Inferior parietal cortex (tissue), 1 donor: Measurements from ENCODE around the gene ACTG1.
A peak's percentile ranks its signal among the peaks of the same experiment; 100 is the strongest.
"Not testable (repeated sequence)": the region's sequence is repeated elsewhere in the genome, so short reads cannot be mapped to it uniquely, and the experiment has no call there.

Experiments
- DNase-seq: peaks from one replicate; pipeline ENCODE4 v3.0.0-alpha.2; 2016; ENCODE audit errors: extremely low spot score

The ACTG1 gene

GRCh38 chr17:81533339-81534141 is 20.9 kb upstream of the ACTG1 start:
- no peak for DNase-seq

DNA sequence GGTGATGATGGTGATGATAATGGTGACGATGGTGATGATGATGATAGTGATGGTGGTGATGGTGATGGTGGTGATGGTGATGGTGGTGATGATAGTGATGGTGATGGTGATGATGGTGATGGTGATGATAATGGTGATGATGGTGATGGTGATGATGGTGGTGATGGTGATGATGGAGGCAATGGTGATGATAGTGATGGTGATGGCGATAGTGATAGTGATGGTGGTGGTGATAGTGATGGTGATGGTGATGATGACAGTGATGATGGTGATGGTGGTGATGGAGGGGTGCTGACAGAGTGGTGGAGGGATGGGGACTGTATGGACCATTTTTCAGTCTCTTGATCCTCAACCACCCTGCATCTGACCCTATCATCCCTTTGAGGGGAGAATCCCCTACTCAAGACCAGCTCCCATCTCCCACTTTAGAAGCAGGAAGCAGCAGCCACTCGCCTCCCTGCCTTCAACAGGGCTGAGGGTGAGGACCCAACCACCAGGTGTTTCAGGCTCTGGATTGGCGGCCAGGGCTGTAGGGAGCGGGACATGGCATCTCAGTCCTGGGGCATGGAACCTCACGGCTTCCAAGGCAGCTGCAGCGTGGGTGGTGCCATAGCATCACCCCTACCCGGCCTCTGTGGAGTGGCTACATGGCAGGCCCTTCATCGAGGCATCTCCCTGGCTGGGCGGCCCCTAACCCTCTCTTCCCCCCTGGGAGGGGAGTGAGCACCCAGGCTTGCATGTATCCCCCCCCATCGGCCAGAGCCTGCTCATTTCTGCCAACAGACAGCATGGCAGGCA is 20.1 kb upstream of the ACTG1 start:
- DNase-seq, result no peak

DNA sequence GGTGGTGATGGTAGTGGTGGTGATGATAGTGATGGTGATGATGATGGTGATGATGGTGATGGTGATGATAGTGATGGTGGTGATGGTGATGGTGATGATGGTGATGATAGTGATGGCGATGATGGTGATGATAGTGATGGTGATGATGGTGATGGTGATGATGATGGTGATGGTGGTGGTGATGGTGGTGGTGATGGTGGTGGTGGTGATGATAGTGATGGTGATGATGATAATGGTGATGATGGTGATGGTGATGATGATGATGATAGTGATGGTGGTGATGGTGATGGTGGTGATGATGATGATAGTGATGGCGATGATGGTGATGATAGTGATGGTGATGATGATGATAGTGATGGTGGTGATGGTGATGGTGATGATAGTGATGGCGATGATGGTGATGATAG is 19.4 kb upstream of the ACTG1 start:
- DNase-seq, result not testable (repeated sequence)

GRCh38 chr17:81531013-81531412 is 18.4 kb upstream of the ACTG1 start:
- DNase-seq, result not testable (repeated sequence)

- no peak for DNase-seq
These were observed 16.8 kb upstream of the ACTG1 start for GRCh38 chr17:81529437-81529803.

DNA sequence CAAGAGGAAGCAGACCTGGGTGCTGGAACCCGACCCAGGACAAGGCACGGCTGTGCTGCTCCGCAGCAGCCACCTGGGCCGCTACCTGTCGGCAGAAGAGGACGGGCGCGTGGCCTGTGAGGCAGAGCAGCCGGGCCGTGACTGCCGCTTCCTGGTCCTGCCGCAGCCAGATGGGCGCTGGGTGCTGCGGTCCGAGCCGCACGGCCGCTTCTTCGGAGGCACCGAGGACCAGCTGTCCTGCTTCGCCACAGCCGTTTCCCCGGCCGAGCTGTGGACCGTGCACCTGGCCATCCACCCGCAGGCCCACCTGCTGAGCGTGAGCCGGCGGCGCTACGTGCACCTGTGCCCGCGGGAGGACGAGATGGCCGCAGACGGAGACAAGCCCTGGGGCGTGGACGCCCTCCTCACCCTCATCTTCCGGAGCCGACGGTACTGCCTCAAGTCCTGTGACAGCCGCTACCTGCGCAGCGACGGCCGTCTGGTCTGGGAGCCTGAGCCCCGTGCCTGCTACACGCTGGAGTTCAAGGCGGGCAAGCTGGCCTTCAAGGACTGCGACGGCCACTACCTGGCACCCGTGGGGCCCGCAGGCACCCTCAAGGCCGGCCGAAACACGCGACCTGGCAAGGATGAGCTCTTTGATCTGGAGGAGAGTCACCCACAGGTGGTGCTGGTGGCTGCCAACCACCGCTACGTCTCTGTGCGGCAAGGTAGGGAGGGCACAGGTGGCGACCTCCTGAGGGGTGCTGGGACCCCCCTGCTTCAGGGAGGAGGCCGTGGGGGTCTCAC is 16.2 kb upstream of the ACTG1 start:
- no peak for DNase-seq

- DNase-seq, result no peak
These were observed 15.7 kb upstream of the ACTG1 start for GRCh38 chr17:81528384-81528650.

DNA sequence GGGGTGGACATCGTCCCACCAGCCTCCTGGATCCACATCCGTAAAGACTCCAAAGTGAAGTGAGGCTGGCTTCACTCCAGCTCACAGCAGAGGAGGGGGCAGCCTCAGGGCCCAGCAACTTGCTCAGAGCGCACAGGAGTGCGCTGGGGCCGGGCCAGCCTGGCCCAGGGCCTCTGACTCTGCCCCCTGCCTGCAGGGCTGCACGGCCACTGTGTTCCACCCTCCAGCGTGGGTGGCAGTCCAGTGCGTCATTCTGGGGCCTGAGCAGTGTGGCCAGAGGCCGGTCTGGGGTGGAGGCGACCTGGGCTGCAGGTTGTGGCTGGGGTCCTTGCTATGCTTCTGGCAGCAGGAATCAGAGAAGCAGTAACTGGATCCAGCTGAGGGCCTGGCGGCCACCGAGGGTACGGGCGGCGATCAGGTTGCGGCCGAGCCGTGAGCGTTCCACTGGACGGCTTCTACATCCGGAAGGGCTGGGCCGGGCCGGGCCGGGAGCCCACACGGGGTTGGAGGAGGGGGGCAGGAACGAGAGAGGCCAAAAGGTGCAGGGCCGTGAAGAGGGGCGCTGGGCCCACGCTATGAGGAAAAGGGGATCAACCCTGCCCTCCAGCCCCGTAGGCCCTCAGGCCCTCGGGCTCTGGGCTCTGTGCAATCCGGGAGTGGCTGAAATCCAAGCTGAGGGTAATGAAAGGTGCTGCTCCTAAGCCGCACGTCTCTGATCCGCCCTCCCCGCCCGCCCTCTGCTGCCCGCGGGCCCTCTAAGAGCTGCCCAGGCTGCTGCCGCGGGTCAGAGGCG is 15.2 kb upstream of the ACTG1 start, which contains the start of gene FSCN2:
TSS of gene FSCN2 (plus strand) at position 787 of the 793 bp plus-strand sequence. CDS start 155 bp downstream, outside the sequence.
- no peak for DNase-seq

DNA sequence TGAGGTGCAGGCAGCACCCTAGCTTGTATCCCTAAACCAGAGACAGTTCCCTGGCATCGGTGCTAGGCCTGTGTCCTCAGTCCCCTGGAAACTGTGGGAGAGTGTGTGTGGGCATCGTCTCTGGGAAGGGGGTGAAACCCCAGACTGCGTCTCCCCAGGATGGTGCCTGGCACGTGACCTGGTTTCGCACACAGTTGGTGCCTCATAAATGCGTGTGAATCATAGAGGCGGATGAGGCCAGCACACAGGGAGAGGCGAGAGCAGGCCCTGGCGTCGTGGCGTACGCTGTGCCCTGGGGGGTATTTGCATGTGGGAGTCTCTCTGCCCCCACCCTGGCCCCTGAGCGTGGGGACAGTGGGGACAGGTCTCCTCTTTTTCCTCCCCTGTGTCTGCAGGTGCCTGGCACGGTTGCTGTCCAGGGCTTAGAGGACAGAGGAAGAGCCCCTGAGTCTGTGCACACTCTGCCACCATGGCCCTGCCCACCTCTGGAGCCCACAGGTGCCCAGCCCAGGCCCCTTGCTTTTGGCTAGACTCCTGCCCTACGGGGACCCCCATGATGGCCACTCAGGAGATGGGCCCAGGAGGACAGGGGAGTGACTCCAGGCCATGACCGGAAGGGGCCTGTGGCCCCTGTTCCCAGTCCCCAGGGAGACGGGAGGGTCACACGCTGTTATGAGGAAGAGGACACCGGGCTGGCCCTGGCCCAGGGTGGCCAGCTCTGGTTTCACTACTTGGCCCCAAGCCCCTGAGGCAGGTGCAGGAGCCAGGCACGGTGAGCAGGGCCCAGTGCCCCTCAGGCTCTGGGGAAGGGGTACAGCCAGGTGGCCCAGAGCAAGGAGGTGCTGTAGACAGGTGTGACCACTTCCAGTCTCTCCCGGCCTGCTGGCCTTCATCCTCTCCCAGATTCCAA is 14.3 kb upstream of the ACTG1 start:
- no peak for DNase-seq

DNA sequence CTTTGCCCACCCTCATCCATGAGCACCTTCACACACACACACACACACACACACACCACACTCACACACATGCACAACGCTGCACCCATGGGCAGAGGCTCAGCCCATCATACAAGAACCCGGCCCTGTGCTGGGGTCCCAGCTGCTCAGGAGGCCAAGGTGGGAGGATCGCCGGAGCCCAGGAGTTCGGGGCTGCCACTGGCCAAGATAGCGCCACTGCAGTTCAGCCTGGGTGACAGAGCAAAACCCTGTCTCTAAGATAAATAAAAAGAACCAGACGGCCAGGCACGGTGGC is 12.2 kb upstream of the ACTG1 start:
- DNase-seq, result no peak

- DNase-seq, result no peak
These were observed 11.7 kb upstream of the ACTG1 start for GRCh38 chr17:81524039-81524864.

DNA sequence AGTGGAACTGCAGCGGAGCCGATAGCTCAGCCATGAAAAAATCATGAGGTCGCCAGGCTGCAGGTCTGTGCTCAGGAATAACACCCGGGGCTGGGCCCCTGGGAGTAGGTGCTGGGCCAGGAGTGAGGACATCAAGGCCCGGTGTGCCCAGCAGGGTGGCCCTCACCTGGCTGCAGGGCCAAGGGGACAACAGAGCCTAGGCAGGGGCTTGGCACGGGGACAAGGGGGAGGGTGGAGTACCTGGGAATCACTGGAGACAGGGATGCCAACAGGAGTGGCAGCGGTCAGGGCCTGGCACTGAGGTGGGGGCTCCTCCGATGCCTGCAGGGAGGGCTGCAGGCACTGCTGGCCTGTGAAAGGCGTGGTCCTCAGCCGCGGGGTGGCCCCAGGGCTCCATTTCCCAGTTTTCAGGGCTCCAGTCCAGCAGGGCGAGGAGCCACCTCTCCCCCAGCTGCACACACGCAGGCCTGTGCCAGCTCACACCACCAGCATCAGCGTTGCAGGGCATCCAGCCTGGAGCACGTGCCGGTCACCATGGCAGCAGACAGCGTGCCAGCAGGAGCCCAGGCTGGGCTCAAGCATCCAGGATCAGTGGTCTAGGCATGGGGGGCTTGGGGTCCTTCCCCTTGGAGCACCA is 10.9 kb upstream of the ACTG1 start:
- DNase-seq, result peak; percentile 15

DNA sequence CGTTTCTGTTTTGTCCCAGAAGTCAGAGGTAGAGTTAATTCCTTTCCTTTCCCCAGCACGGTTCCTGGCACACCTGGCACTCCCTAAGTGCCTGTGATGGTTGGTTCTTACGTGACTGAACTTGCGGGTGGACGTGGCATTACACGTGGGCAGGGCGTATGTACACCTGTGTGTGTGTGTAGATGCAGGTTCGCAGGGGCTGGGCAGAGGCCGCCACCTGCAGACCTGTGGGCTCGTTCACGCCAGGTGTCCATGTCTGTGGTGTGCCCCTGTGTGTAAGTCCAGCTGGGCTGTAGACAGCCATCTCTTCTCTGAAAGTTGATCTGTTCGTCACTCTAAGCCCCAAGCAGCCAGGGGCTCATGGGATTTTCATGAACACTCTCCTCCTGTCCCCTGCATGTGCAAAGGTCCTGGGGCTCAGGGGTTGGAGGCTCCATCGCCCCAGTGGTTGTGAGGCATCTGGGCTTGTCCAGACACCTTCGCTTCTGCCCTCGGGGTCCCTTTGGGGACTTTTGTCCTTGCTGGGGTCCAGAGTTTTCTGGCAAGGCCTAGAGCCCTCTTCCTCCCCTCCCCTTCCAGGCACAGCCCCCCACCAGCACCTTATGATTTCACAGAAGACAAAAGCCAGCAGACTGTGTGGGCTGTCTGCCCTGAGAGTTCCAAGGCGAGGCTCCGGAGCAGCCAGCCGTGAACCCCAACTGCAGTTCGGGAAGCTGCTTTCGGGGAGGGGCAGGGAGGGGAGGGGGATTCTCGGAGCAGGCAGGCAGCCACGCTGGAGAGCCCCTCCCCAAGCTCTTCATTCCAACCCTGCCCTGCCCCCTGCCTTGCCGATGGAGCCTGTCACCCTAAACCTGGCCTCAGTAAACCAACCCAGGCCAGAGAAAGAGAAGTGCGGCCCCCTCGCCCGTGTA is 10.1 kb upstream of the ACTG1 start:
- no peak for DNase-seq

- DNase-seq, result no peak
These were observed 7.7 kb upstream of the ACTG1 start for GRCh38 chr17:81520021-81520901.

GRCh38 chr17:81519284-81520020 is 6.9 kb upstream of the ACTG1 start:
- no peak for DNase-seq

DNA sequence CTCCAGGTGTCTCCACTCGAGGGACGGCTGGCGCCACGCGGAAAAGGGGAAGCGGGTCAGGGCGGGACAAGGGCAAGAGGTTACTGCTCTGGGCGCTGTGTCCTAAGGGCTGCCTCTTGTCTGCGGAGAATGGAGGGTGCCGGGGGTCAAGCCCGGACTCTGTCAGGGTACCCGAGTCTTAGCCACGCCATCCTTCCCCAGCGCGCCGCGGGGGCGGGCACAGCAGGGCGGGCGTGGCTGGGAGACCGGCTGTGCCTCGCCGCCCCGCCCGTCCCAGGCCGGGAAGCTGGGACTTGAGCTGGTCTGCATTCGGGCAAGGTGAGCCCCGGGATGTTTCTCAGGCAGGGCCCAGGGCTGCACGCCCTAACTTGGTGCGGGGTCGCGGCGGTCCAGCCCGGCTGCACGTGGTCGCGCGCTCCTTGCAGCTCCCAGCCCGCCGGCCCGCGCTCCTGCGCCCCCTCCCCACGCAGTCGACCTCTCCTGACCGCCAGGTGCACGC is 6.2 kb upstream of the ACTG1 start:
- no peak for DNase-seq
